ENCODE data around the gene GATA6.

DNA sequence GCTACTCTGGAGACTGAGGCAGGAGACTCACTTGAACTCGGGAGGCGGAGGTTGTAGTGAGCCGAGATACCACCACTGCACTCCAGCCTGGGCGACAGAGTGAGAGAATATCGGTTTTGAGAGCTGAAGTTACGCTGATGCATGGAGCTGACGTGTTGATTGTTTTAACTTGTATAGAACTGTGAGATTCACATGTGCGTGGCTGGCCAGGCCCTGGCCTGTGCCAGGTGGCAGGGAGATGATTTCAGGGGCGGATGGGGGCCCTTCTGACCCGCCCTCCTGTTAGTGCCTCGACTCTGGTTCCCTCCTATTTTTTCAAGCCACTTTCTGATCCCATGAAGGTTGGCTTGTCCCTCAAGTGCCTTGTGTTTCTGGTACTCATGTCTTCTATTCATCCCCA is 25.7 kb downstream of the GATA6 start:
- TF ChIP-seq HDAC1 (CRISPR knock-in tag; IDR thresholded peaks at IDR 0.05) (no peak), GABPA (IDR thresholded peaks at IDR 0.05; ENCODE audit: low read depth, low read length) (no peak), GABPA (CRISPR knock-in tag; IDR thresholded peaks at IDR 0.05; ENCODE audit: low read depth) (no peak), ZNF335 (CRISPR knock-in tag; IDR thresholded peaks at IDR 0.05) (no peak)
